ENCODE data around the gene PRKN.

PRKN gene

GRCh38 chr6:162698440-162698839, 29.1 kb downstream of the PRKN start:
- Histone ChIP-seq H3K27me3 (ENCODE audit: insufficient read depth, low read length) (no peaks in the 10 kb centered on the region), H3K9ac (ENCODE audit: low read depth, low read length) (no peak overlapping the region), H3K36me3 (ENCODE audit: insufficient read depth, low read length) (no peaks in the 10 kb centered on the region), H3K9me3 (ENCODE audit: insufficient read depth, low read depth, low read length) (no peaks in the 10 kb centered on the region), H3K27ac (ENCODE audit: low read depth, low read length) (no peak overlapping the region), H3K4me1 (ENCODE audit: insufficient read depth, low read length) (no peaks in the 10 kb centered on the region), H3K4me3 (ENCODE audit: low read length) (no peak overlapping the region)

- no peaks in the 10 kb centered on the region for H3K36me3 ChIP-seq (ENCODE audit: insufficient read depth, low read length)
- H3K27me3 ChIP-seq (ENCODE audit: insufficient read depth, low read length): no peaks in the 10 kb centered on the region
- WGBS: 91% methylated on average over 1 of the region's 1 CpG
- no peak overlapping the region for H3K27ac ChIP-seq (ENCODE audit: low read depth, low read length)
- no peaks in the 10 kb centered on the region for H3K4me1 ChIP-seq (ENCODE audit: insufficient read depth, low read length)
- H3K9me3 ChIP-seq (ENCODE audit: insufficient read depth, low read depth, low read length): no peaks in the 10 kb centered on the region
- no peak overlapping the region for H3K9ac ChIP-seq (ENCODE audit: low read depth, low read length)
- no peak overlapping the region for H3K4me3 ChIP-seq (ENCODE audit: low read length)
Observed at GRCh38 chr6:162697872-162698403, 29.6 kb downstream of the PRKN start.

- no peak overlapping the region for H3K27ac ChIP-seq (ENCODE audit: low read depth, low read length)
- no peaks in the 10 kb centered on the region for H3K9me3 ChIP-seq (ENCODE audit: insufficient read depth, low read depth, low read length)
- no peaks in the 10 kb centered on the region for H3K27me3 ChIP-seq (ENCODE audit: insufficient read depth, low read length)
- 68% methylated on average over 5 of the region's 5 CpGs for WGBS
- H3K4me1 ChIP-seq (ENCODE audit: insufficient read depth, low read length): peaks cover 11% of the 10 kb centered on the region
- H3K36me3 ChIP-seq (ENCODE audit: insufficient read depth, low read length): no peaks in the 10 kb centered on the region
- no peak overlapping the region for H3K9ac ChIP-seq (ENCODE audit: low read depth, low read length)
- H3K4me3 ChIP-seq (ENCODE audit: low read length): no peak overlapping the region
Observed at GRCh38 chr6:162690158-162690557, 37.4 kb downstream of the PRKN start.

- Histone ChIP-seq H3K36me3 (ENCODE audit: insufficient read depth, low read length) (no peaks in the 10 kb centered on the region), H3K27me3 (ENCODE audit: insufficient read depth, low read length) (no peaks in the 10 kb centered on the region), H3K9ac (ENCODE audit: low read depth, low read length) (no peak overlapping the region), H3K27ac (ENCODE audit: low read depth, low read length) (no peak overlapping the region), H3K9me3 (ENCODE audit: insufficient read depth, low read depth, low read length) (no peaks in the 10 kb centered on the region), H3K4me3 (ENCODE audit: low read length) (no peak overlapping the region), H3K4me1 (ENCODE audit: insufficient read depth, low read length) (peaks cover 11% of the 10 kb centered on the region)
- WGBS: 87% methylated on average over 3 of the region's 3 CpGs
Observed at GRCh38 chr6:162688751-162689345, 38.7 kb downstream of the PRKN start.

- no peak overlapping the region for H3K27ac ChIP-seq (ENCODE audit: low read depth, low read length)
- no peaks in the 10 kb centered on the region for H3K27me3 ChIP-seq (ENCODE audit: insufficient read depth, low read length)
- no peak overlapping the region for H3K9ac ChIP-seq (ENCODE audit: low read depth, low read length)
- no peaks in the 10 kb centered on the region for H3K36me3 ChIP-seq (ENCODE audit: insufficient read depth, low read length)
- H3K4me3 ChIP-seq (ENCODE audit: low read length): no peak overlapping the region
- WGBS: 96% methylated on average over 5 of the region's 5 CpGs
- no peaks in the 10 kb centered on the region for H3K9me3 ChIP-seq (ENCODE audit: insufficient read depth, low read depth, low read length)
- H3K4me1 ChIP-seq (ENCODE audit: insufficient read depth, low read length): peaks cover 11% of the 10 kb centered on the region
Observed at GRCh38 chr6:162685586-162685985, 42.0 kb downstream of the PRKN start.

GRCh38 chr6:162684961-162685360, 42.6 kb downstream of the PRKN start:
- H3K27me3 ChIP-seq (ENCODE audit: insufficient read depth, low read length): no peaks in the 10 kb centered on the region
- 95% methylated on average over 2 of the region's 3 CpGs for WGBS
- H3K9me3 ChIP-seq (ENCODE audit: insufficient read depth, low read depth, low read length): no peaks in the 10 kb centered on the region
- H3K9ac ChIP-seq (ENCODE audit: low read depth, low read length): no peak overlapping the region
- peaks cover 7% of the 10 kb centered on the region for H3K4me1 ChIP-seq (ENCODE audit: insufficient read depth, low read length)
- H3K4me3 ChIP-seq (ENCODE audit: low read length): no peak overlapping the region
- H3K36me3 ChIP-seq (ENCODE audit: insufficient read depth, low read length): no peaks in the 10 kb centered on the region
- H3K27ac ChIP-seq (ENCODE audit: low read depth, low read length): no peak overlapping the region

GRCh38 chr6:162684052-162684451, 43.5 kb downstream of the PRKN start:
- WGBS: 100% methylated on average over 1 of the region's 1 CpG

GRCh38 chr6:162683135-162683534, 44.4 kb downstream of the PRKN start:
- H3K27ac ChIP-seq (ENCODE audit: low read depth, low read length): no peak overlapping the region
- no peaks in the 10 kb centered on the region for H3K9me3 ChIP-seq (ENCODE audit: insufficient read depth, low read depth, low read length)
- no peak overlapping the region for H3K9ac ChIP-seq (ENCODE audit: low read depth, low read length)
- WGBS: 97% methylated on average over 4 of the region's 4 CpGs
- no peaks in the 10 kb centered on the region for H3K36me3 ChIP-seq (ENCODE audit: insufficient read depth, low read length)
- no peaks in the 10 kb centered on the region for H3K27me3 ChIP-seq (ENCODE audit: insufficient read depth, low read length)
- H3K4me3 ChIP-seq (ENCODE audit: low read length): no peak overlapping the region
- H3K4me1 ChIP-seq (ENCODE audit: insufficient read depth, low read length): no peaks in the 10 kb centered on the region

More at GRCh38 chr6:162684052-162684451, 43.5 kb downstream of the PRKN start:
- Histone ChIP-seq H3K27me3 (ENCODE audit: insufficient read depth, low read length) (no peaks in the 10 kb centered on the region), H3K9ac (ENCODE audit: low read depth, low read length) (no peak overlapping the region), H3K9me3 (ENCODE audit: insufficient read depth, low read depth, low read length) (no peaks in the 10 kb centered on the region), H3K36me3 (ENCODE audit: insufficient read depth, low read length) (no peaks in the 10 kb centered on the region), H3K27ac (ENCODE audit: low read depth, low read length) (no peak overlapping the region), H3K4me3 (ENCODE audit: low read length) (no peak overlapping the region), H3K4me1 (ENCODE audit: insufficient read depth, low read length) (no peaks in the 10 kb centered on the region)

GRCh38 chr6:162681447-162681846, 46.1 kb downstream of the PRKN start:
- Histone ChIP-seq H3K27ac (ENCODE audit: low read depth, low read length) (no peak overlapping the region), H3K4me1 (ENCODE audit: insufficient read depth, low read length) (no peaks in the 10 kb centered on the region), H3K9me3 (ENCODE audit: insufficient read depth, low read depth, low read length) (no peaks in the 10 kb centered on the region), H3K9ac (ENCODE audit: low read depth, low read length) (no peak overlapping the region), H3K4me3 (ENCODE audit: low read length) (no peak overlapping the region), H3K36me3 (ENCODE audit: insufficient read depth, low read length) (no peaks in the 10 kb centered on the region), H3K27me3 (ENCODE audit: insufficient read depth, low read length) (no peaks in the 10 kb centered on the region)
- WGBS: 83% methylated on average over 1 of the region's 1 CpG

- H3K27me3 ChIP-seq (ENCODE audit: insufficient read depth, low read length): no peaks in the 10 kb centered on the region
- no peak overlapping the region for H3K9ac ChIP-seq (ENCODE audit: low read depth, low read length)
- H3K36me3 ChIP-seq (ENCODE audit: insufficient read depth, low read length): no peaks in the 10 kb centered on the region
- H3K4me1 ChIP-seq (ENCODE audit: insufficient read depth, low read length): no peaks in the 10 kb centered on the region
- 97% methylated on average over 2 of the region's 4 CpGs for WGBS
- H3K9me3 ChIP-seq (ENCODE audit: insufficient read depth, low read depth, low read length): no peaks in the 10 kb centered on the region
- H3K4me3 ChIP-seq (ENCODE audit: low read length): no peak overlapping the region
- no peak overlapping the region for H3K27ac ChIP-seq (ENCODE audit: low read depth, low read length)
Observed at GRCh38 chr6:162680871-162681270, 46.7 kb downstream of the PRKN start.

- H3K9me3 ChIP-seq (ENCODE audit: insufficient read depth, low read depth, low read length): no peaks in the 10 kb centered on the region
- H3K9ac ChIP-seq (ENCODE audit: low read depth, low read length): no peak overlapping the region
- no peak overlapping the region for H3K27ac ChIP-seq (ENCODE audit: low read depth, low read length)
- no peak overlapping the region for H3K4me3 ChIP-seq (ENCODE audit: low read length)
- no peaks in the 10 kb centered on the region for H3K4me1 ChIP-seq (ENCODE audit: insufficient read depth, low read length)
- H3K27me3 ChIP-seq (ENCODE audit: insufficient read depth, low read length): no peaks in the 10 kb centered on the region
- no peaks in the 10 kb centered on the region for H3K36me3 ChIP-seq (ENCODE audit: insufficient read depth, low read length)
Observed at GRCh38 chr6:162680367-162680766, 47.2 kb downstream of the PRKN start.

- Histone ChIP-seq H3K27me3 (ENCODE audit: insufficient read depth, low read length) (no peaks in the 10 kb centered on the region), H3K36me3 (ENCODE audit: insufficient read depth, low read length) (no peaks in the 10 kb centered on the region), H3K4me3 (ENCODE audit: low read length) (no peak overlapping the region), H3K9me3 (ENCODE audit: insufficient read depth, low read depth, low read length) (no peaks in the 10 kb centered on the region), H3K9ac (ENCODE audit: low read depth, low read length) (no peak overlapping the region), H3K4me1 (ENCODE audit: insufficient read depth, low read length) (no peaks in the 10 kb centered on the region), H3K27ac (ENCODE audit: low read depth, low read length) (no peak overlapping the region)
- no CpG with 5 or more reads among the region's 1 CpG for WGBS
Observed at GRCh38 chr6:162679681-162680080, 47.9 kb downstream of the PRKN start.
